Measurements from ENCODE around the gene NTN1.

GRCh38 chr17:9036336-9036735, 15.0 kb downstream of the NTN1 start:
- TF ChIP-seq, protein P1, sequence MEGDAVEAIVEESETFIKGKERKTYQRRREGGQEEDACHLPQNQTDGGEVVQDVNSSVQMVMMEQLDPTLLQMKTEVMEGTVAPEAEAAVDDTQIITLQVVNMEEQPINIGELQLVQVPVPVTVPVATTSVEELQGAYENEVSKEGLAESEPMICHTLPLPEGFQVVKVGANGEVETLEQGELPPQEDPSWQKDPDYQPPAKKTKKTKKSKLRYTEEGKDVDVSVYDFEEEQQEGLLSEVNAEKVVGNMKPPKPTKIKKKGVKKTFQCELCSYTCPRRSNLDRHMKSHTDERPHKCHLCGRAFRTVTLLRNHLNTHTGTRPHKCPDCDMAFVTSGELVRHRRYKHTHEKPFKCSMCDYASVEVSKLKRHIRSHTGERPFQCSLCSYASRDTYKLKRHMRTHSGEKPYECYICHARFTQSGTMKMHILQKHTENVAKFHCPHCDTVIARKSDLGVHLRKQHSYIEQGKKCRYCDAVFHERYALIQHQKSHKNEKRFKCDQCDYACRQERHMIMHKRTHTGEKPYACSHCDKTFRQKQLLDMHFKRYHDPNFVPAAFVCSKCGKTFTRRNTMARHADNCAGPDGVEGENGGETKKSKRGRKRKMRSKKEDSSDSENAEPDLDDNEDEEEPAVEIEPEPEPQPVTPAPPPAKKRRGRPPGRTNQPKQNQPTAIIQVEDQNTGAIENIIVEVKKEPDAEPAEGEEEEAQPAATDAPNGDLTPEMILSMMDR (IDR thresholded peaks at IDR 0.05; ENCODE audit: low read depth, low read length) = no peak
- TF ChIP-seq EZH2phosphoT487 (IDR thresholded peaks at IDR 0.05; ENCODE audit: low read depth) = no peak

All from OCI-LY3 (cell line).